Aorta (tissue), 5 donors: ENCODE data around the gene PFKP. TPM values are rescaled to one million over a fixed set of nuclear protein-coding genes. Genes with fewer than 3 reads are reported as not detected.
"Not testable (repeated sequence)": the region's sequence is repeated elsewhere in the genome, so short reads cannot be mapped to it uniquely, and the experiment has no call there.

Experiments
- ATAC-seq: fragments of 200-7000 bp; cut with Tn5 transposase; one replicate; pipeline ENCODE4 v1.9.1; 2022; ENCODE audit warnings: moderate library complexity; ENCODE audit not compliant: low FRiP score
- DNase-seq, 2 donors: peaks; one replicate each; pipeline ENCODE4 v3.0.0-alpha.2; 2020
- H3K27ac ChIP-seq, 2 donors: one replicate each; pipeline ENCODE4 v1.5.1; 2013; ENCODE audit warnings: low read length in 2 of 2, mild to moderate bottlenecking in 2 of 2, moderate library complexity in 2 of 2, control low read depth in 1 of 2, inconsistent platforms in 1 of 2, low read depth in 1 of 2
- H3K27me3 ChIP-seq, 2 donors: one replicate each; pipeline ENCODE4 v1.6.1; 2013; ENCODE audit warnings: control low read depth in 1 of 2, low read length in 1 of 2, mild to moderate bottlenecking in 1 of 2, moderate library complexity in 1 of 2; ENCODE audit not compliant: insufficient read depth in 2 of 2, control insufficient read depth in 1 of 2
- H3K36me3 ChIP-seq, 2 donors: one replicate each; pipeline ENCODE4 v1.6.1; 2013; ENCODE audit warnings: control low read depth in 1 of 2, low read length in 1 of 2, mild to moderate bottlenecking in 1 of 2; ENCODE audit not compliant: insufficient read depth in 2 of 2, control insufficient read depth in 1 of 2
- H3K4me1 ChIP-seq, 2 donors: one replicate each; pipeline ENCODE4 v1.6.1; 2013; ENCODE audit warnings: low read length in 2 of 2, control low read depth in 1 of 2, mild to moderate bottlenecking in 1 of 2, moderate library complexity in 1 of 2; ENCODE audit not compliant: insufficient read depth in 2 of 2, control insufficient read depth in 1 of 2
- H3K4me3 ChIP-seq, 2 donors: one replicate each; pipeline ENCODE4 v1.5.1; 2013; ENCODE audit warnings: low read length in 2 of 2, control low read depth in 1 of 2, mild to moderate bottlenecking in 1 of 2
- H3K9me3 ChIP-seq: one replicate; pipeline ENCODE4 v1.6.1; 2013; ENCODE audit warnings: mild to moderate bottlenecking, low read length; ENCODE audit not compliant: control insufficient read depth
- WGBS, 2 donors: extraction: QIAGEN DNeasy Blood & Tissue Kit; methylation state at CpG; one replicate each; pipeline ENCODE4 v1.1.7; 2013; 5-methylcytosine and 5-hydroxymethylcytosine counted together
- intact Hi-C, 2 donors: fragments of 100-400 bp; cut with DNase I; formaldehyde crosslinking; loops; one replicate each; pipeline versions ENCODE4 v1.14.2 to v1.15.0; 2022
- polyA plus RNA-seq, 2 donors: library from polyadenylated mRNA; stranded (reverse); fragments of 200-250 nt; gene quantifications; one replicate each; pipeline ENCODE4 v1.2.3, GENCODE V29; 2013
- total RNA-seq, 2 donors: library from RNA; stranded (reverse); fragmentation: NEBNext Ultra II Directional; extraction: Animal tissue kit (Norgen Biotek cat#: 25700); gene quantifications; one replicate each; pipeline ENCODE4 v1.2.1, GENCODE V29; 2021
- donor health status: healthy with polysubstance abuse.
- donor health status: Bipolar disorder and iron deficiency.
- donor health status: DM: no; HTN: no; CAD: no.
- donor health status: DM: no; HTN: no; CAD: no.
- donor health status: DM: yes; HTN: yes; CAD: no.

Gene PFKP
- total and polyA plus RNA-seq, 4 donors = 40.3 to 167 (median 119) TPM

DNA sequence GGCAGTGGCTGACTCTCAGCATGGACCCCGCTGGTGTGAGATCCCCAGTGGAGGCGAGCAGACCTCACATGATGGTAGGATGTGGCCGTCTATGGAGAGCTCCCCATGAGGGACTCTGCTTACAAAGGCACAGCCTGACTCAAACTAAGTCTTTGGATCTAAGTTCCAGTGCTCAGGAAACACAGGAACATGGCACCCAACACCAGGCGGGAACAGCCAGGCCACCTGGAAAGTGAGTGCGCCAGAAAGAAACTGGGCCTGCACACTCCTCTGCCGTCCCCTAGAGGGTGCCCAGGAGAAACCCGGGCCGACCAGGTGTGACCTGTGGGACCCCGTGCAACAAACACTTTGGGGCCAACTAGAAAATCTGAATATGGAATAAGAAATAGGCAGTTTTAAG is 95.2 kb downstream of the PFKP start:
- intact Hi-C loops = no loop called here
- ATAC-seq (no peak), DNase-seq (no peak)
- H3K4me3 ChIP-seq = no peak overlapping the region
- no peaks in the 10 kb centered on the region for H3K9me3 ChIP-seq
- H3K4me1 ChIP-seq = no peaks in the 10 kb centered on the region
- no peaks in the 10 kb centered on the region for H3K27me3 ChIP-seq
- H3K36me3 ChIP-seq = peaks cover 13 to 30% of the 10 kb centered on the region in 2 donors
- 88 to 91% methylated on average over 9 of the region's 9 CpGs for WGBS, 2 donors
- no peak overlapping the region for H3K27ac ChIP-seq

DNA sequence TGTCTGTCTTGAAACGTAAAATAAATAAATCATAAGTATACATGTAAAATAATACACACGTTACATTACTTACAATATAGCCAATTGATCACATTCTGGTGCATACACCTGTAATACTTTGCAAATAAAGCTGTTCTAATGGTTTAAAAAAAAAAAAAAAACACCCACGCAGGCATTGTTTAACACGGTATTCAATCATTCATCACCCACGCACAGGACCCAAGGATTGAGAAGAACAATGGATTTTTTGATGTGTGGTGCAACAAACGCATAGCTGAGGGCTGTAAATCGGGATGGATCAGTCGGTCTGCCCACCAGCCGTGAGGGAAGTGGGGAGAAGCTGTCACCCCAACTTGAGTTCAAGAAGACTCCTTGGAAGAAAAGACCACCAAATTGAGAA is 96.5 kb downstream of the PFKP start:
- H3K27me3 ChIP-seq = no peaks in the 10 kb centered on the region
- no peak overlapping the region for H3K27ac ChIP-seq
- H3K4me1 ChIP-seq = no peaks in the 10 kb centered on the region
- H3K9me3 ChIP-seq = no peaks in the 10 kb centered on the region
- intact Hi-C loops = no loop called here
- peaks cover 13 to 29% of the 10 kb centered on the region in 2 donors for H3K36me3 ChIP-seq
- no peak overlapping the region for H3K4me3 ChIP-seq
- WGBS, 2 donors = 79 to 81% methylated on average over 9 of the region's 9 CpGs
- DNase-seq (no peak), ATAC-seq (no peak)

DNA sequence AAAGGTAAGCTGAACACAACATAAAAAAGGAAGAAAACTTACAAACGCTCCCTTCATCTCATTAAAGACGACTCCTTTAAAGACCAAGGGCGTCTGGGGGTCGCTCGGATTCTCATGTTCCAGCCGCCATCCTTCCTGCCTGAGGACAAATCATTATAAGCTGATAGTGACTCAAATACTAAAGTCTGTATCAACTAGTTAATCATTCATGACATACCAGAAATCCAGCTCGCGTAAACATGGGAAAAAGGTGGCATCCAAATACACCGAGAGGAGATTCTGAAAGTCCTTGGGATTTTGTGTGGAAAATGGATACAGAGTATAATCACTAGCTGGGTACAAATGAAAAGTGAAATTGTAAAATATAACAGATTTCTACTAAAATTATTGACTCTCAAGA is 97.8 kb downstream of the PFKP start:
- 91 to 94% methylated on average over 9 of the region's 9 CpGs for WGBS, 2 donors
- no peak overlapping the region for H3K4me3 ChIP-seq
- H3K27me3 ChIP-seq = no peaks in the 10 kb centered on the region
- H3K36me3 ChIP-seq = peaks cover 10 to 29% of the 10 kb centered on the region in 2 donors
- ATAC-seq (no peak), DNase-seq (no peak)
- intact Hi-C loops = no loop called here
- H3K27ac ChIP-seq = no peak overlapping the region
- no peaks in the 10 kb centered on the region for H3K4me1 ChIP-seq
- no peaks in the 10 kb centered on the region for H3K9me3 ChIP-seq

DNA sequence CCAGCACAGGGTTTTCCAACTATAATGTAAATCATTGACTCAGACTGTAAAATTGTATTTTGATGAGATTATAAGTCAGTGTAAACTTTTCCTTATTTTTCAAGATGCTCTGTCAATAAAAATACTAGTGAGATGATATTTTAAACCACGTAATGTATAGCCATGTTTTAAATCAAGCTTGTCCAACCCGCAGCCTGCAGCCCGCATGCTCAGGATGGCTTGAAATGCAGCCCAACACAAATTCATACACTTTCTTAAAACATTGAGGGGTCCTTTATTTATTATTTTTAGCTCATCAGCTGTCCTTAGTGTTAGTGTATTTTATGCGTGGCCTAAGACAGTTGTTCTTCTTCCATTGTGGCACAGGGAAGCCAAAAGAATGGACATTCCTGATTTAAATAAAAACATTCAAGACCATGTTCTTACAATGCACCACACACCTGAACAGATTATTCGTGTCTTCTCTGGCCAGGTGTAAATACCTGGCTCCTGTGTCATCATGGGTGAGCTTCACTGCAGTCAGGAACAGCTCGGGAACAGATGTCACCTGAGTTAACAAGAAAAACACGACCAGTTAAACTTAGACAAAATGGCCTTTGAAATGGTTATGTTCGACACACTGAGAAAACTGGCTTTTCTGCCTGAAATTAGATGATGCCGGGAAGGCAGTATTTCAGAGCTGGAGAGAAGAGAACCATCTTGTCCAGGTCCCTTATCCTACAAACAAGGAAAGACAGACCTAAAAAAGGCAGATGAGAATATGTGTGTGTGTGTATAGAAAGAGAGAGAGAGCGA is 99.3 kb downstream of the PFKP start:
- H3K27ac ChIP-seq = no peak overlapping the region
- H3K4me3 ChIP-seq = no peak overlapping the region
- intact Hi-C loops = no loop called here
- H3K4me1 ChIP-seq = no peaks in the 10 kb centered on the region
- peaks cover 10 to 29% of the 10 kb centered on the region in 2 donors for H3K36me3 ChIP-seq
- ATAC-seq (no peak), DNase-seq (no peak)
- H3K27me3 ChIP-seq = no peaks in the 10 kb centered on the region
- 83 to 93% methylated on average over 10 of the region's 10 CpGs for WGBS, 2 donors
- H3K9me3 ChIP-seq = no peaks in the 10 kb centered on the region

DNA sequence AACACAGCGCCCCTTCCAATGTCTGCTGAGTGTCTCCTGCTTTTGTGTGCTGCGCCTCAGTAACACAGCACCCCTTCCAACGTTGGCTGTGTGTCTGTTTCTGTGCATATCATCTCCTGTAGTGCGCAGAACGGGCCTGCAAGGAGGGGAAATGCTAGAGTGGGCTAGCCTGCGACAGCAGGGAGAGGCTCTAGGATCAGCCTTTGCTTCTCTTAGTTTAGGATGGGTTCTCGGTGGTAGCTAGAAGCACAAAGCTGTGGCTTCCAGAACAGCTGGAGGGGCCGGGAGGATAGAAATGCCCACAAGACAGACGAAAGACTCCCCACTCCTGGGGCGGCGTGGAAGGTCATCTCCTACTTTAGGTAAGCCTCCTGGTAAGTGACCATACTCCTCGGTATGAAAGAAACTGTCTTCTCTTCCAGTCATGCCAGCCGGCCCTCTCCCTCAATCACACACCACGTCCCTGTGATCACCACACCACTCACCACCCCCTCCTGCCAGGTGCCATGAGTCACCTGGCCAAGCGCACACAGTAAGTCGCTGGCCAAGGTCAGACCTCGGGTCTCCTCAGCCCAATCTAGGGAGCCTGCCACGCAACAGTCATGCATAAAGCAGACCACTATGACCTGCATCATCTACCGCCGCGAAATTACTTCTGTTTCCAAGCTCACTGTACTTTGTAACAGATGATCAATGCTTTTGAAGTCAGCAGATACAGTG is 100.4 kb downstream of the PFKP start:
- DNase-seq (no peak), ATAC-seq (no peak)
- 92 to 96% methylated on average over 21 of the region's 21 CpGs for WGBS, 2 donors
- no peaks in the 10 kb centered on the region for H3K9me3 ChIP-seq
- H3K27me3 ChIP-seq = no peaks in the 10 kb centered on the region
- H3K36me3 ChIP-seq = peaks cover 10 to 25% of the 10 kb centered on the region in 2 donors
- no peaks in the 10 kb centered on the region for H3K4me1 ChIP-seq
- no peak overlapping the region for H3K27ac ChIP-seq
- intact Hi-C loops = no loop called here
- no peak overlapping the region for H3K4me3 ChIP-seq

DNA sequence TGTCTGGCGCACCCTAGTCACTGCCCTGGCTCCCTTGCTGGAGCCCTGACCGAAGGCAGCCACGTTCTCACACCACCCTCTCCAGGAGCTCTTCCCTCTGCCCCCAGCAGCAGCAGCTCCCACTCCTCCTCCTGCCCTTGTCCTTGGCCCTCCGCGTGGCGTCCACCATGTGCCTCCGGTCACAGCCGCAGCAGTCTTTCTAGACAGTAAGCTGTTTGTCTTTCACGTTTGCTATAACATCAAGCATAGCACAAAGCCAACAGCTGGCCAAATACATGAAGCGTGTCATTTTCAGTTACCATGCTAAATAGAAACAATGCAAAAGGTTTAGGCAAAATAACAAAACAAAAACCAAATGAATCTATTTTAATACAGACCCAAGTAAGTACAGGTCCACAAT is 101.9 kb downstream of the PFKP start:
- 90 to 92% methylated on average over 10 of the region's 10 CpGs for WGBS, 2 donors
- H3K4me3 ChIP-seq = no peak overlapping the region
- intact Hi-C loops = no loop called here
- peaks cover 5 to 22% of the 10 kb centered on the region in 2 donors for H3K36me3 ChIP-seq
- no peaks in the 10 kb centered on the region for H3K4me1 ChIP-seq
- H3K9me3 ChIP-seq = no peaks in the 10 kb centered on the region
- DNase-seq (no peak), ATAC-seq (no peak)
- no peaks in the 10 kb centered on the region for H3K27me3 ChIP-seq
- H3K27ac ChIP-seq = no peak overlapping the region

DNA sequence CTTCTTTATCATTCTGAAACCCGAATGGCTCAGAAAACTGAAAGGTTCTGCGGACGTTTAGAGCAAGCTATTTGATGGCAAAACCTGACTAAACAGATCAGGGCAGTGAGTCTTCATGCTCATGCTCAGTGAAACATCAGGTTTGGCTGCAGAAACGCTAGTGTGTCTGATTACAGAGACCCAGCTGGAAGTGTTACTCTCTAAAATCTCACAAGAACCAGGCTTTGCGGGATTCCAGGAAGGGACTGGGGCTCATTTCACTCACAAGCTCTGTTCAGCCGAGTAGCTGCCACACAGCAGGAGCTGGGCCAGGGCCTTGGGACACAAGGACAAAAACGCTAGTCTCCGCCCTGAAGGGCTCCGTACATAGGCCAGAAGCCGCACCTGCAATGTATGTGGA is 102.3 kb downstream of the PFKP start:
- ATAC-seq (no peak), DNase-seq (no peak)
- Histone ChIP-seq H3K36me3 (peaks cover 5 to 21% of the 10 kb centered on the region in 2 donors), H3K4me3 (no peak overlapping the region), H3K9me3 (no peaks in the 10 kb centered on the region), H3K27ac (no peak overlapping the region), H3K4me1 (no peaks in the 10 kb centered on the region), H3K27me3 (no peaks in the 10 kb centered on the region)
- WGBS, 2 donors = 87 to 89% methylated on average over 10 of the region's 10 CpGs
- intact Hi-C loops = no loop called here

DNA sequence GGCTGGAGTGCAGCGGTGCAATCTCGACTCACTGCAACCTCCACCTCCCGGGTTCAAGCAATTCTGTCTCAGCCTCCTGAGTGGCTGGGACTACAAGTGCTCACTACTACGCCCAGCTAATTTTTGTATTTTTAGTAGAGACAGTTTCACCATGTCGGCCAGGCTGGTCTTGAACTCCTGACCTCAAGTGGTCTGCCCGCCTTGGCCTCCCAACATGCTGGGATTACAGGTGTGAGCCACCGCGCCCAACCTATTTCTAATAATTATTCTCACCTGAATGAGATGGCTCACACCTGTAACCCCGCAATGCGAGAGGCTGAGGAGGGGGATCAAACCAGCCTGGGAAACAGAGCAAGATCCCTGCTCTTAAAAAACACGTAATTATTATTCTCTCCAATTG is 104.1 kb downstream of the PFKP start:
- peaks cover 0 to 14% of the 10 kb centered on the region in 2 donors for H3K36me3 ChIP-seq
- H3K4me3 ChIP-seq = peak overlapping the region in 1 of 2 donors; percentile 67
- DNase-seq, H3K27me3 ChIP-seq, intact Hi-C loops, ATAC-seq, H3K4me1 ChIP-seq, H3K9me3 ChIP-seq, H3K27ac ChIP-seq: not testable (repeated sequence)
- 92 to 93% methylated on average over 11 of the region's 11 CpGs for WGBS, 2 donors

DNA sequence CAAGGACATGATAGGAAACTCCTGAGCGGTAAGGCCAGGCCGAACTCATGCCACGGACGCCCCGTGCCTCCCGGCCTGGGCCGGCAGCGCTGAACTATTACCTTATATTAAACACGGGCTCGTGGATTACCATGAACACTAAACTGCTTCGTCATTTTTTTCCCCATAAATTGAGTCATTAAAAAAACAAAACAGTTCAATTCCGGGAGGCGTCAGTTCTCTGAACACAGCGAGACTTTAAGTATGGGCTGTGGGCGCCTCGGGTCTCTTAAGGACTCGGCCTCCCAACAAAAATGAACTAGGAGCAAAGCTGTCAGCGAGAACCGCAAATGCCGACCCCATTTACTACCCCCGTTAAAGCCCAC is 104.7 kb downstream of the PFKP start:
- H3K27me3 ChIP-seq = no peaks in the 10 kb centered on the region
- ATAC-seq (peak; percentile 3), DNase-seq (no peak)
- no peaks in the 10 kb centered on the region for H3K4me1 ChIP-seq
- H3K27ac ChIP-seq = peak overlapping the region; percentile 72
- H3K4me3 ChIP-seq = peak overlapping the region; percentile 67 to 69
- 0 to 1% methylated on average over 21 of the region's 21 CpGs for WGBS, 2 donors
- H3K36me3 ChIP-seq = peaks cover 0 to 9% of the 10 kb centered on the region in 2 donors
- H3K9me3 ChIP-seq = no peaks in the 10 kb centered on the region
- intact Hi-C loops = no loop called here
